Measurements from ENCODE around the gene DNASE1L2. TPM values are rescaled to one million over a fixed set of nuclear protein-coding genes. Genes with fewer than 3 reads are reported as not detected.
A peak's percentile ranks its signal among the peaks of the same experiment; 100 is the strongest.
"Not testable (repeated sequence)": the region's sequence is repeated elsewhere in the genome, so short reads cannot be mapped to it uniquely, and the experiment has no call there.

DNASE1L2 gene
- polyA plus RNA-seq, 4 donors = 0.55 to 1.8 (median 1.2) TPM

- not testable (repeated sequence) for DNase-seq (ENCODE audit: low read depth in 4 of 4, low spot score in 2 of 4)
These were observed 26.8 kb downstream of the DNASE1L2 start for GRCh38 chr16:2263026-2263425.

GRCh38 chr16:2266887-2267286 is 30.6 kb downstream of the DNASE1L2 start:
- DNase-seq (ENCODE audit: low read depth in 4 of 4, low spot score in 2 of 4) = not testable (repeated sequence)

- not testable (repeated sequence) for DNase-seq (ENCODE audit: low read depth in 4 of 4, low spot score in 2 of 4)
These were observed 31.3 kb downstream of the DNASE1L2 start for GRCh38 chr16:2267505-2267912.

- peak; percentile 96 to 99 (median 99) for DNase-seq (ENCODE audit: low read depth in 4 of 4, low spot score in 2 of 4)
These were observed 31.8 kb downstream of the DNASE1L2 start, which contains the start of gene RNPS1 for GRCh38 chr16:2267913-2268666. RNPS1 (minus strand) TSS chr16:2268126; CDS start chr16:2264643, 3,483 bp downstream.

GRCh38 chr16:2270070-2270462 is 33.8 kb downstream of the DNASE1L2 start:
- no peak for DNase-seq (ENCODE audit: low read depth in 4 of 4, low spot score in 2 of 4)

- DNase-seq (ENCODE audit: low read depth in 4 of 4, low spot score in 2 of 4) = no peak
These were observed 34.6 kb downstream of the DNASE1L2 start for GRCh38 chr16:2270588-2271470.

GRCh38 chr16:2271848-2272461 is 35.7 kb downstream of the DNASE1L2 start:
- no peak for DNase-seq (ENCODE audit: low read depth in 4 of 4, low spot score in 2 of 4)

- no peak for DNase-seq (ENCODE audit: low read depth in 4 of 4, low spot score in 2 of 4)
These were observed 37.2 kb downstream of the DNASE1L2 start for GRCh38 chr16:2273484-2273883.

- DNase-seq (ENCODE audit: low read depth in 4 of 4, low spot score in 2 of 4) = no peak
These were observed 37.7 kb downstream of the DNASE1L2 start for GRCh38 chr16:2273931-2274330.

- no peak for DNase-seq (ENCODE audit: low read depth in 4 of 4, low spot score in 2 of 4)
These were observed 39.5 kb downstream of the DNASE1L2 start for GRCh38 chr16:2275476-2276367.

GRCh38 chr16:2276368-2277195 is 40.3 kb downstream of the DNASE1L2 start:
- DNase-seq (ENCODE audit: low read depth in 4 of 4, low spot score in 2 of 4) = no peak

- DNase-seq (ENCODE audit: low read depth in 4 of 4, low spot score in 2 of 4) = no peak
These were observed 41.4 kb downstream of the DNASE1L2 start for GRCh38 chr16:2277466-2278271.

- DNase-seq (ENCODE audit: low read depth in 4 of 4, low spot score in 2 of 4) = no peak
These were observed 42.0 kb downstream of the DNASE1L2 start for GRCh38 chr16:2278272-2278608.

GRCh38 chr16:2278956-2279800 is 42.9 kb downstream of the DNASE1L2 start:
- no peak for DNase-seq (ENCODE audit: low read depth in 4 of 4, low spot score in 2 of 4)

GRCh38 chr16:2280461-2280860 is 44.2 kb downstream of the DNASE1L2 start:
- DNase-seq (ENCODE audit: low read depth in 4 of 4, low spot score in 2 of 4) = no peak

- DNase-seq (ENCODE audit: low read depth in 4 of 4, low spot score in 2 of 4) = no peak
These were observed 44.8 kb downstream of the DNASE1L2 start for GRCh38 chr16:2280981-2281542.

- DNase-seq (ENCODE audit: low read depth in 4 of 4, low spot score in 2 of 4) = no peak
These were observed 46.0 kb downstream of the DNASE1L2 start for GRCh38 chr16:2282262-2282661.

Measured in left renal cortex interstitium (tissue), 4 donors.